Measurements from ENCODE around the gene ADAM29.

Gene ADAM29

DNA sequence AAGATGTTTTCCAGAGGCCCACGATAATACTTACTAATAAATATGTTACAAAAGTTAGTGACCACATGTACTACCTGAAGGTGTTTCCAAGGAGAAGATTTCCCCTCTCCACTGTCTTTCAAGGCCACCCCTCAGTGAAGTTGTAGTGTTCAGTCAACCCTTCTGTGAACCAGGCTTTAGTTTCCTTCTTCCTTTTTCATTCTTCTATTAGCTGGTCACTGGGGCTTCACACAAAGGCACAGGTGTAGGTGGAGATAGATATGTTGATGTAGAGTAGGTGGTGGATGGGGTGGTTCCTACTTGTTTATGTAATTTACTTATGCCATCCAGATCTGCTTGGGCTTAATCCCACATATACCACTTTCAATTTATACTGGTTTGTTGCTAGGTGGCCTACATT lies 43.3 kb upstream of the ADAM29 start (continued):
- TF ChIP-seq, protein P1, sequence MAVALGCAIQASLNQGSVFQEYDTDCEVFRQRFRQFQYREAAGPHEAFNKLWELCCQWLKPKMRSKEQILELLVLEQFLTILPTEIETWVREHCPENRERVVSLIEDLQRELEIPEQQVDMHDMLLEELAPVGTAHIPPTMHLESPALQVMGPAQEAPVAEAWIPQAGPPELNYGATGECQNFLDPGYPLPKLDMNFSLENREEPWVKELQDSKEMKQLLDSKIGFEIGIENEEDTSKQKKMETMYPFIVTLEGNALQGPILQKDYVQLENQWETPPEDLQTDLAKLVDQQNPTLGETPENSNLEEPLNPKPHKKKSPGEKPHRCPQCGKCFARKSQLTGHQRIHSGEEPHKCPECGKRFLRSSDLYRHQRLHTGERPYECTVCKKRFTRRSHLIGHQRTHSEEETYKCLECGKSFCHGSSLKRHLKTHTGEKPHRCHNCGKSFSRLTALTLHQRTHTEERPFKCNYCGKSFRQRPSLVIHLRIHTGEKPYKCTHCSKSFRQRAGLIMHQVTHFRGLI (tag by site-specific recombination; IDR thresholded peaks at IDR 0.05): no peak
- no peak for TF ChIP-seq ZNF19 (tag by site-specific recombination; IDR thresholded peaks at IDR 0.05; ENCODE audit: low read depth)
- no peak for TF ChIP-seq ZSCAN30 (tag by site-specific recombination; IDR thresholded peaks at IDR 0.05)

DNA sequence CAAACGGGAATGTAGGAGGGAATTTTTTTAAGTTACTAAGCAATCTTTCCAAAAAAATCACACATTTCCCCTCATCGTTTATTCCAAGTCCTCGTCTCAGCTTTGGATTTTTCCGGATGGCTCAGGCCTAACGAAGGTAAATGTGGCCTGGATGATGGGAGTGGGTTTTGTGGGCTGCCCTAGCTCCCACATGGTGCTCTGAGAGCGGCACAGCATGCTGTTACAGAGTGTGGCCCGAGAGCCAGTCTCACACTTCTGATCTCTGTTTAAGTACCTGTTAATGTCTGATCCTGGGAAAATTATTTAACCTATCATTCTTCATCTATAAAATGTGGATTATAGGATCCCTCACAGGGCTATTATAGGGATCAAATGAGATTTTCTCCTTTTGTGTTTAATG lies 38.2 kb upstream of the ADAM29 start:
- ChIA-PET POLR2A (no interaction called here), CTCF (no interaction called here)
- no peaks in the 10 kb centered on the region for H3K4me1 ChIP-seq (ENCODE audit: control insufficient read depth, insufficient read depth, low read length)
- no peak overlapping the region for H3K4me3 ChIP-seq (ENCODE audit: low read depth, low read length)
- no peak overlapping the region for H3K27ac ChIP-seq (ENCODE audit: extremely low read depth, low read depth, low read length)
- no peak for TF ChIP-seq FEZF1 (tag by site-specific recombination; IDR thresholded peaks at IDR 0.05)
- TF ChIP-seq, protein P2, sequence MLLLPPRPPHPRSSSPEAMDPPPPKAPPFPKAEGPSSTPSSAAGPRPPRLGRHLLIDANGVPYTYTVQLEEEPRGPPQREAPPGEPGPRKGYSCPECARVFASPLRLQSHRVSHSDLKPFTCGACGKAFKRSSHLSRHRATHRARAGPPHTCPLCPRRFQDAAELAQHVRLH (tag by site-specific recombination; IDR thresholded peaks at IDR 0.05): no peak
- TF ChIP-seq ZNF121 (tag by site-specific recombination; IDR thresholded peaks at IDR 0.05): no peak
- no peak for TF ChIP-seq ZBTB1 (tag by site-specific recombination; IDR thresholded peaks at IDR 0.05)
- TF ChIP-seq, protein P3, sequence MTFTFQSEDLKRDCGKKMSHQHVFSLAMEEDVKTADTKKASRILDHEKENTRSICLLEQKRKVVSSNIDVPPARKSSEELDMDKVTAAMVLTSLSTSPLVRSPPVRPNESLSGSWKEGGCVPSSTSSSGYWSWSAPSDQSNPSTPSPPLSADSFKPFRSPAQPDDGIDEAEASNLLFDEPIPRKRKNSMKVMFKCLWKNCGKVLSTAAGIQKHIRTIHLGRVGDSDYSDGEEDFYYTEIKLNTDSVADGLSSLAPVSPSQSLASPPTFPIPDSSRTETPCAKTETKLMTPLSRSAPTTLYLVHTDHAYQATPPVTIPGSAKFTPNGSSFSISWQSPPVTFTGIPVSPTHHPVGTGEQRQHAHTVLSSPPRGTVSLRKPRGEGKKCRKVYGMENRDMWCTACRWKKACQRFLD (tag by site-specific recombination; IDR thresholded peaks at IDR 0.05): no peak
- TF ChIP-seq ZNF354C (tag by site-specific recombination; IDR thresholded peaks at IDR 0.05; ENCODE audit: borderline replicate concordance, low read depth): no peak
- no peak for TF ChIP-seq ZNF623 (tag by site-specific recombination; IDR thresholded peaks at IDR 0.05)
- no peaks in the 10 kb centered on the region for H3K9me3 ChIP-seq (ENCODE audit: control insufficient read depth, insufficient read depth, low read depth, low read length)
- H3K36me3 ChIP-seq (ENCODE audit: control insufficient read depth in 2 of 2, insufficient read depth in 1 of 2, low read length in 2 of 2): no peaks in the 10 kb centered on the region

DNA sequence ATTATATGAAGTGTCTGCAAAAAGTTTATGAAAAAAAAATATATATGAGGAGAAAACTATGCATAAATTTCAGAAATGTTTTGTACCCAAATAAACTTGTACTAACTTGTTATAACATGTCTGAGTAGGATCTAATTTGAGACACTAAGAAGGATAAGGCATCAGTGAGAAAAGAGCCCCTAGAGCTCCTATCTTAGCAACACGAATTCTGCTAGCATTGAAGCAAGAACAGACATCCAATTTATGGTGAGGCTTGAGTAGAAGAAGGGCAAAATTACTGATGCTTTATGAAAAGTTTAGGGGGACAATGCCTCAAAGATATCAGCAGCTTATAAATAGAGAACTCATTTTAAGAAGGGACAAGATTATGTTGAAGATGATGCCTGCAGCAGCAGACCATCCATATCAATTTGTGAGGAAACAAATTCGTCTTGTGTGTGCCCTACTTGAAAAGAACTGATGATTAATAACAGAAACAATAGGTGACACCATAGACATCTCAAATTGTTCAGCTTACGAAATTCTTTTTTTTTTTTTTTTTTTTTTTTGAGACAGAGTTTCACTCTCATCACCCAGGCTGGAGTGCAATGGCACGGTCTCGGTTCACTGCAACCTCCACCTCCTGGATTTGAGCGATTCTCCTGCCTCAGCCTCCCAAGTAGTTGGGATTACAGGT lies 35.7 kb upstream of the ADAM29 start:
- ChIA-PET POLR2A (no interaction called here), CTCF (no interaction called here)
- no peaks in the 10 kb centered on the region for H3K9me3 ChIP-seq (ENCODE audit: control insufficient read depth, insufficient read depth, low read depth, low read length)
- no peaks in the 10 kb centered on the region for H3K4me1 ChIP-seq (ENCODE audit: control insufficient read depth, insufficient read depth, low read length)
- H3K27ac ChIP-seq (ENCODE audit: extremely low read depth, low read depth, low read length): no peak overlapping the region
- H3K36me3 ChIP-seq (ENCODE audit: control insufficient read depth in 2 of 2, insufficient read depth in 1 of 2, low read length in 2 of 2): no peaks in the 10 kb centered on the region
- no peak overlapping the region for H3K4me3 ChIP-seq (ENCODE audit: low read depth, low read length)
- no peak for TF ChIP-seq GLI4 (tag by site-specific recombination; IDR thresholded peaks at IDR 0.05)
- TF ChIP-seq, protein P4, sequence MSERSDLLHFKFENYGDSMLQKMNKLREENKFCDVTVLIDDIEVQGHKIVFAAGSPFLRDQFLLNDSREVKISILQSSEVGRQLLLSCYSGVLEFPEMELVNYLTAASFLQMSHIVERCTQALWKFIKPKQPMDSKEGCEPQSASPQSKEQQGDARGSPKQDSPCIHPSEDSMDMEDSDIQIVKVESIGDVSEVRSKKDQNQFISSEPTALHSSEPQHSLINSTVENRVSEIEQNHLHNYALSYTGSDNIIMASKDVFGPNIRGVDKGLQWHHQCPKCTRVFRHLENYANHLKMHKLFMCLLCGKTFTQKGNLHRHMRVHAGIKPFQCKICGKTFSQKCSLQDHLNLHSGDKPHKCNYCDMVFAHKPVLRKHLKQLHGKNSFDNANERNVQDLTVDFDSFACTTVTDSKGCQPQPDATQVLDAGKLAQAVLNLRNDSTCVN (tag by site-specific recombination; optimal IDR thresholded peaks at IDR 0.05): no peak
- TF ChIP-seq, protein P5, sequence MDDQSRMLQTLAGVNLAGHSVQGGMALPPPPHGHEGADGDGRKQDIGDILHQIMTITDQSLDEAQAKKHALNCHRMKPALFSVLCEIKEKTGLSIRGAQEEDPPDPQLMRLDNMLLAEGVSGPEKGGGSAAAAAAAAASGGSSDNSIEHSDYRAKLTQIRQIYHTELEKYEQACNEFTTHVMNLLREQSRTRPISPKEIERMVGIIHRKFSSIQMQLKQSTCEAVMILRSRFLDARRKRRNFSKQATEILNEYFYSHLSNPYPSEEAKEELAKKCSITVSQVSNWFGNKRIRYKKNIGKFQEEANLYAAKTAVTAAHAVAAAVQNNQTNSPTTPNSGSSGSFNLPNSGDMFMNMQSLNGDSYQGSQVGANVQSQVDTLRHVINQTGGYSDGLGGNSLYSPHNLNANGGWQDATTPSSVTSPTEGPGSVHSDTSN (CRISPR knock-in tag; IDR thresholded peaks at IDR 0.05): no peak
- no peak for TF ChIP-seq ZNF341 (tag by site-specific recombination; IDR thresholded peaks at IDR 0.05; ENCODE audit: low read depth)
- TF ChIP-seq YY1 (tag by site-specific recombination; IDR thresholded peaks at IDR 0.05): no peak
- TF ChIP-seq ZNF48 (tag by site-specific recombination; IDR thresholded peaks at IDR 0.05): no peak
